ENCODE data around the gene FAM163B.

GRCh38 chr9:133647765-133648469 is 38.7 kb upstream of the FAM163B start:
- no peak for TF ChIP-seq CTCF (IDR thresholded peaks at IDR 0.05 in 8 of 11, conservative IDR thresholded peaks at IDR 0.05 in 3 of 11)
- TF ChIP-seq POLR2A (IDR thresholded peaks at IDR 0.05) = no peak
- no peak for TF ChIP-seq POLR2AphosphoS5 (IDR thresholded peaks at IDR 0.05)
